Stimulated activated CD4-positive, alpha-beta T cell treated with anti-CD3 and anti-CD28 coated beads, Interleukin-15, amount 100 ng/mL, for 1 hour (primary cell): ENCODE results near the gene CENPP.
"Not testable (repeated sequence)": the region's sequence is repeated elsewhere in the genome, so short reads cannot be mapped to it uniquely, and the experiment has no call there.

Experiments
- DNase-seq, 2 donors: peaks; one replicate each; pipeline ENCODE4 v3.0.0-alpha.2; 2020; ENCODE audit warnings: low read depth in 1 of 2, low spot score in 1 of 2

The CENPP gene

DNA sequence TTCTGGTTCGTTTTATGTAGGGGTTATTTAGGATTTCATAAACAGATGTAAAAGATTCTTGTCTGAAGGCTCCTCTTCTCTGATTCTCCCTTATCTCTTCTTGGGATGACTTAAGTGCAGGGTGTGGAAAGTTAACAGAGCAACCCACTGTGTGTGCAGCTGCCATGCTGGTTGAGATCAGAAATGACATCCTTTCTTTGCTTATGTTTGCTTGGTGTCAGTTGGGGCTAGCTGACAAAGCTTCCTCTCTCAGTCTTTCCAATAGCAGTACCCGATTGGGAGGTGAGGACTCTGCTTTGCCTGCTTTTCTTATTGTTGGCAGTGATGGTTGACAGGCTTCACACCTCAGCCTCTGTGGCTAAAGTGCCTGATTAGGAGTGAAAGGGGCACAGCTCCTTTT is 52.1 kb downstream of the CENPP start:
- DNase-seq, result no peak

GRCh38 chr9:92378865-92379560 is 53.3 kb downstream of the CENPP start:
- no peak for DNase-seq

- no peak for DNase-seq
Measured at GRCh38 chr9:92380603-92381002, 54.9 kb downstream of the CENPP start.

GRCh38 chr9:92381775-92382174 is 56.0 kb downstream of the CENPP start:
- no peak for DNase-seq

- DNase-seq, result no peak
Measured at GRCh38 chr9:92384375-92384774, 58.6 kb downstream of the CENPP start.

DNA sequence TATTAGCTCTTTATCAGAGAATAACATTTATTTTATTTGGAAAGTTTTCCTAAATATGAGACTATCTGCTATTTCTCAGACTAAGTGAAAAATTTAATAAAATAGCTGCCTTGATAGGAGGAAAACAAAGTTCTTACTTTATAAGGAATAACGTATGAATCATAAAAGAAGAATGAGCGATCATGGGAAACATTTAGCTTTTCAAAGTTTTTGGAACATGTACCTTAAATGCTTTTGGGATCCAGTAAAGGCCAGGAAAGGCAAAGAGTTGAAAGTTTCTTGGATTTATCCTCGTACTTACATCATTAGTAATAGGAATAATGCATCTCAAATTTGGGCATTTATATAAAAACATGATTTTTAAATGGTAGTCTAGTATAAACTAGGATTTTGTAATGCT is 59.2 kb downstream of the CENPP start:
- DNase-seq, result no peak

GRCh38 chr9:92385477-92385876 is 59.7 kb downstream of the CENPP start:
- DNase-seq, result no peak

DNA sequence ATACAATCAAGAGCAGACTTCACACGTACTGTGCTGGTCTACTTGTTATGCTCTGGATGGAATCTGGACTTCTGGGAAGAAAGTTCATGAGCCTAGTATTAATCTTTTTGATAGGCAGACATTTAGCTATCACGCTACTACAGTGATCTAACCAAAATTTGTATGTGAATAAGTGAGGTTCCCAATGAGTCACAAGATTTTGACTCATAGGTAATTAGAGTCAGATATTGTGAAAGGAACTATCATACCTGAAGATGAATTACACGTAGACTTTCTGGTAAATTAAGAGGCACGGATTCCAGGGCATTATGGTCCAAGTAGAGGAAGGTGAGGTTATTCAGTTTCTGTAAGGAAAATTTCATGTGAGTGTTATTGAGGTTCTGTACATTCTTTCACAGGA is 60.2 kb downstream of the CENPP start:
- no peak for DNase-seq

DNA sequence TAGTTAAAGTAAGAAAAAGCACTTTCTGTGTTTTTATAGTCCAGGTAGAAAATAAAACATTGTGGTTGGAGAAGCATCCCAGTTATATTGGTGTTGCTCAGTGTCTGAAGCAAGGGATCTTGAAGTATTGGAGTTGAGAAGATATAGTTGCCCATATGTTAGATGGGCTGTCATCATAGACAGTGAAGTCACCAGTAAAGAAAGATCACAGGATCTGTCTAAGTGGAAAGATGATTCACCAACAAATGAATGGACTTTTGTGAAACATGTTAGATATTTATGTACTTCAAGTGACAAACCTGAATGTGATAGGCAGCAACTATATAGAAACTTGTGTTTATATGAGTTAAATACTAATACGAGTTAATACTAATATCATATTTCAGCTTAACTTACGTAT is 66.9 kb downstream of the CENPP start:
- DNase-seq, result no peak

GRCh38 chr9:92393686-92394085 is 67.9 kb downstream of the CENPP start:
- no peak for DNase-seq

- DNase-seq, result no peak
Measured at GRCh38 chr9:92395617-92396016, 69.9 kb downstream of the CENPP start.

DNA sequence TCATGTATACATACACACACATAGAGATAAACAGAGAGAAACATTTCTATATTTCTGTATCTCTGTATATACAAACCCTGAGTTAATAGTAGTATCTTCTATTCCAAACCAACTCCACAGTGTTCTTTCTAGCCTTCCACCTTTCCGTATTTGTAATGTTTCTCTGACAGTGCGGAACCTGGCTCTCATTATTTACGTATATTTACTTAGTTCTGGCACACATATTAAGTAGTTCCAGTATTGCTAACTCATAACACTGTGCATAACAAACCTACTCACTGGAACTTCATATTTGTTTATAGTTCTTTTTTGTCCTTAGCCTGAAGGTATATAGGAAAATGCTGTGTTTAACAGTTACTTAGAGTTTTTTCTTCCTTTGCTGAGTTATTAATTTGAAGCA is 72.1 kb downstream of the CENPP start:
- DNase-seq, result no peak

DNA sequence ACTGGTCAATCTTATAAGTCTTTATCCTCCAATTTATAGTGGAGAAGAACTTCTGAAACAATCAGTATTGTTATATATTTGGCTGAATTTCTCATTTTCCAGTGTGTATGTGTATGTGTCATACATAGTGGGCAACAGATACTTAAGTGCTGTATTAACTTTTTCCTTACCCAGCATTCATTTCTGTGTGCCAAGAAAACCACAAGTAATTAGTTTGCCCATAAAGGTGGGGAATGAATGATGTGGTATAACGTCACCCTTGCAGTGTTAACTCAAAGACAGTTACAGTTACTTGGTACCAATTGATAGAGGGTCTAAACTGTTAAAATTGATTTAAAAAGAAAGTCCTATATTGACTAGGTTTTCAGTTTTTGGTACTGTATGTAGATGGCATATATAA is 76.6 kb downstream of the CENPP start:
- DNase-seq, result no peak

- no peak for DNase-seq
Measured at GRCh38 chr9:92402826-92403745, 77.3 kb downstream of the CENPP start.

DNA sequence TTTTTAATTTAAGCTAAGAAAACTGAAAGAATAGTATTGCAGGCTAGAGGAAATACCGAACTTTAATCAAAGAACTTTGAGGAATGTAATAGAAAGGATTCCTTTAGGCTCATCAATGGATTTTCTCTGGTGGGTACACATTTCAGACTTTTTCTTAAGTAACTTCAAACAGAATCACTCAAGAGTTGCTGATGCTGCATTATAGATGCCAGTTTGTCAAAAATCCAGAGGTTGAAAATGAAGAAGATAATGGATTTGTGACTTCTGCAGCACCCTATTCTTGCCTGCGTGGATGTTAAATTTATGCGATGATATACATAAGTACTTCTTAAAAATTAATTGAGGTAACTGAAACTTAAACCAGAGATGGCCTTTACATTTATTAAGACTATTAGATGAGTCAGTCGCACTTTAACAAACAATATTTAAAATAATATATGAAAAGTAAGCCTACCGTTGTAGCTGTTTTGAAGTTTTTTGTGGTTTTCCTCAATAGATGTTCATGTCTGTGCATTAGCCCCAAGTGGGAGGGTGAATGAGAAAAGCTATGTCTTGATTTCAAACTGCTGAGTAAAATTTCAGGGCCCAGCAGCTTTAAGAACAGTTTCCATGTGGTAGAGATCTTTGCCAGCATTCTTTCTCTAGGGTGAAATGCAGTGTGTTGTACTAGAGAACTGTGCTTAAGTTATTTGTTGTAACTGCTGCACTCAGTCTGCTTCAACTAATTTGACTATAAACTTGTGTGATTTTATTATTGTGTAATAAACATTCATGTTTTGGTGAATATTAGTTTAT is 78.5 kb downstream of the CENPP start, which contains the start of gene OGN:
Gene OGN (minus strand): TSS at position 537 of the 795 bp plus-strand sequence. CDS start 1,171 bp downstream, outside the sequence.
- no peak for DNase-seq

DNA sequence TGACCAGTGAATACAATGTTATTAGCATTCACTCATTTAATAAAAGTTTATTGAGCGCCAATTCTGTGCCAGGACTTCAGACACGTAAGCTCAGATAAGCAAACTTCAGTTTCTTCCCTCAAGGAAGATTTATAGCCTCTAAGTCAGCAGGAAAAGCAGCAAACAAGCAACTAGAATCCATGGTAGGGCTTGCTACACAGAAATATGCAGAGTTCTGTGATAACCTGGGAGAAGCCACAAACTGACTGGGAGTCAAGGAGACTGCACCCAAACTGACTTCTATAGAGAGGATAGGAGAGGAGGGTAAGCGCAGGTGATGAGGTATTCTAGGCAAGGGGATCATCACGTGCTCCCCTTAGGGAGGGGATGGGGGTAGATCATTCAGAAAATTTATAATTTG is 80.1 kb downstream of the CENPP start:
- no peak for DNase-seq

GRCh38 chr9:92406477-92406876 is 80.7 kb downstream of the CENPP start:
- no peak for DNase-seq

DNA sequence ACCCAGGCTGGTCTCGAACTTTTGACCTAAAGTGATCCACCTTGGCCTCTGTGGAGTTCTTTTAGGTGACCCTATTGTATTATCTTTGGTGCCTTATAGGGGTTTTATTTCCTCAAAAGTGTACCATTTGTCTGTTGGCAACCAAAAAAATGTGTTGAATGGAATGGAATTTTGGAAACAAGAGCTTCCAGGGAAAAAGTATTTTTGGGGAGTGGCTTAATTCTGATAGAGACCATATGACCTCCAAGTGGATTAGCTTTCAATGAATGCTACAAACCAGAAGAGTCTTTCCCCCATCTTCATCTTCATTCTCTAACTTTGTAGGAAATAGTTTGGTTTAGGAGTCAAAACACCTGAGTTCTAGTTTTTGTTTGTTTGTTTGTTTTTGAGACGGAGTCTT is 82.1 kb downstream of the CENPP start:
- DNase-seq, result no peak

DNA sequence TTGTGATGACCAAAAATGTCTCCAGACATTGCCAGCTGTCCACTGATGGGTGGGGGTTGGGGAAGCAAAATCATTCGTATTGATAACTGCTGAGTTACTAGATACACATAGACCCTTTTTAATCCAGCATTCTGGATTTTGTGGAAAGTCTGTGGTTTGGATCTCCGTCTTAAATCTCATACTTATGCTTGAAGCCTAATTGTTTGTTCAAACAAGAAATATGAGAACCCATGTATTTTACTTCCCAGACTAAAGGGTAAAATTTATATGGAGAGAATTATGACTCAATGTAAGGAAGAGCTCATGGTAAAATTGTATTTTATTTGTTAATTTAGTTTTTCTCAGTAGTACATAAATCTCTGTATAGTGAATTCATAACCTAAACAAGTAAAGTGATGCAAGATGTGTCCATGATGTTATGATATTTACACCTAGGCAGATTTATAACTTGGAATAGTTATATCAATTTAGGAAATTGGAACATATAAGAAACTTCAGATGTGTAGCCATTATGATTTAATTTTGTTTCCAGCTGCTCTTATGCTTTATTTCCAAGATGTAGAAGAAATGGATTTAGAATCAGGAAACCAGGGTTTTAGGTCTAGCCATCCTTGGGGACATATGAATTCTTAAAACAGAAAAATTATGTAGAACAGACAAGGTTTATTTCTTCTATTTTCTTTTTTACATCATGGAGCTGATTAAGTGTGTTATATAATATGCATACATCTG is 83.2 kb downstream of the CENPP start:
- DNase-seq, result no peak

DNA sequence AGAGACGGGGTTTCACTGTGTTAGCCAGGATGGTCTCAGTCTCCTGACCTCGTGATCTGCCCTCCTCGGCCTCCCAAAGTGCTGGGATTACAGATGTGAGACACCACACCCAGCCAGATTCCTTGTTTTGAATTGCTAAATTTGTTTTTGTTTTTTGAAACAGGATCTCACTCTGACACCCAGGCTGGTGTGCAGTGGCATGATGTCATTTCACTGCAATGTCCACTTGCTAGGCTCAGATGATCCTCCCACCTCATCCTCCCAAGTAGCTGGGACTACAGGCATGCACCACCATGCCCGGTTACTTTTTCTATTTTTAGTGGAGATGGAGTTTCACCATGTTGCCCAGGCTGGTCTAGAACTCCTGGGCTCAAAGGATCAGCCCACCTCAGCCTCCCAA is 85.4 kb downstream of the CENPP start:
- DNase-seq, result not testable (repeated sequence)

GRCh38 chr9:92414566-92414965 is 88.8 kb downstream of the CENPP start:
- no peak for DNase-seq
